B cell (primary cell): ENCODE measurements around the gene FRAT2. TPM values are rescaled to one million over a fixed set of nuclear protein-coding genes. Genes with fewer than 3 reads are reported as not detected.

Source experiments
- ATAC-seq: fragments of 200-7000 bp; cut with Tn5 transposase; one replicate; pipeline ENCODE4 v1.10.0; 2021; ENCODE audit warnings: low read depth, mild to moderate bottlenecking, moderate number of reproducible peaks, moderate library complexity
- CTCF ChIA-PET: fragments of 350-600 bp; sonication (Branson Sonifier 250); formaldehyde crosslinking; loops from one replicate; lab custom pipeline; 2021; ENCODE audit warnings: antibody characterized with exemption, inconsistent platforms; lab: Charles Lee
- POLR2A ChIA-PET: fragments of 350-600 bp; sonication (Branson Sonifier 250); formaldehyde crosslinking; loops from one replicate; lab custom pipeline; 2021; ENCODE audit warnings: antibody characterized with exemption; lab: Charles Lee
- DNase-seq: peaks from one replicate; pipeline ENCODE4 v3.0.0; 2013
- H2AFZ ChIP-seq: 2 replicates; pipeline ENCODE4 v1.6.1; 2012; ENCODE audit warnings: mild to moderate bottlenecking, low read depth, low read length; ENCODE audit not compliant: insufficient read depth, poor library complexity, severe bottlenecking
- H3K27ac ChIP-seq, 2 donors: 1 replicate in 1 of 2; 2 replicates in 1 of 2; pipeline ENCODE4 v1.5.1; 2012 to 2013; ENCODE audit warnings: low read length in 2 of 2, mild to moderate bottlenecking in 2 of 2, moderate library complexity in 1 of 2
- H3K27me3 ChIP-seq, 4 experiments: fragments of 200-600 bp in 1 of 4; sonication (generic) in 1 of 4; replicated peaks in 1 of 4; 1 replicate in 2 of 4; 2 replicates in 2 of 4; pipeline versions ENCODE4 v1.6.1 to v1.7.0; 2013 to 2016; ENCODE audit warnings: low read length in 3 of 4, mild to moderate bottlenecking in 2 of 4, mixed read lengths in 1 of 4, moderate library complexity in 1 of 4; ENCODE audit not compliant: insufficient read depth in 4 of 4, control insufficient read depth in 3 of 4; ENCODE audit errors: control extremely low read depth in 1 of 4
- H3K36me3 ChIP-seq, 2 experiments: replicated peaks in 1 of 2; 1 replicate in 1 of 2; 2 replicates in 1 of 2; pipeline versions ENCODE4 v1.6.1 to v1.7.1; 2013; ENCODE audit warnings: low read length in 1 of 2; ENCODE audit not compliant: insufficient read depth in 2 of 2, control insufficient read depth in 1 of 2; ENCODE audit errors: control extremely low read depth in 1 of 2, extremely low read depth in 1 of 2
- H3K4me1 ChIP-seq, 2 donors: fragments of 200-600 bp in 1 of 2; sonication (generic) in 1 of 2; 1 replicate in 1 of 2; 2 replicates in 1 of 2; pipeline versions ENCODE4 v1.5.1 to v1.6.1; 2013 to 2017; ENCODE audit warnings: low read length in 2 of 2; ENCODE audit not compliant: control insufficient read depth in 2 of 2, insufficient read depth in 2 of 2
- H3K4me2 ChIP-seq: replicated peaks from 2 replicates; pipeline ENCODE3; 2012; ENCODE audit warnings: mild to moderate bottlenecking, low read depth, low read length; ENCODE audit not compliant: poor library complexity, severe bottlenecking
- H3K4me3 ChIP-seq, 5 experiments: fragments of 200-600 bp in 1 of 5; sonication (generic) in 1 of 5; 1 replicate in 3 of 5; 2 replicates in 2 of 5; pipeline versions ENCODE4 v1.5.1 to v1.7.0; 2011 to 2016; ENCODE audit warnings: low read length in 4 of 5, mild to moderate bottlenecking in 4 of 5, low read depth in 2 of 5, control low read depth in 1 of 5, moderate library complexity in 1 of 5; ENCODE audit not compliant: insufficient read depth in 1 of 5; ENCODE audit errors: control extremely low read depth in 1 of 5, extremely low read depth in 1 of 5
- H3K79me2 ChIP-seq: fragments of 200-600 bp; sonication (generic); one replicate; pipeline ENCODE4 v1.6.0; 2016; ENCODE audit warnings: low read length; ENCODE audit not compliant: control insufficient read depth, insufficient read depth
- H3K9ac ChIP-seq: fragments of 200-600 bp; sonication (generic); 2 replicates; pipeline ENCODE4 v1.6.1; 2017; ENCODE audit warnings: mild to moderate bottlenecking, low read length, moderate library complexity
- H3K9me3 ChIP-seq, 3 donors: one replicate each; pipeline versions ENCODE4 v1.6.1 to v1.7.1; 2013; ENCODE audit warnings: low read length in 2 of 3; ENCODE audit not compliant: control insufficient read depth in 2 of 3, insufficient read depth in 1 of 3; ENCODE audit errors: control extremely low read depth in 1 of 3
- H4K20me1 ChIP-seq: 2 replicates; pipeline ENCODE4 v1.6.0; 2012; ENCODE audit warnings: mild to moderate bottlenecking, low read length; ENCODE audit not compliant: insufficient read depth, control insufficient read depth, poor library complexity, severe bottlenecking
- H3K27ac Mint-ChIP-seq: one replicate; pipeline ENCODE4 v1.8.0; 2021; ENCODE audit warnings: mixed read lengths
- H3K27me3 Mint-ChIP-seq: one replicate; pipeline ENCODE4 v1.8.0; 2021; ENCODE audit warnings: mixed read lengths
- H3K4me1 Mint-ChIP-seq: one replicate; pipeline ENCODE4 v1.8.0; 2021; ENCODE audit warnings: mixed read lengths
- H3K4me3 Mint-ChIP-seq: one replicate; pipeline ENCODE4 v1.8.0; 2021; ENCODE audit warnings: mixed read lengths
- H3K9me3 Mint-ChIP-seq: one replicate; pipeline ENCODE4 v1.8.0; 2022; ENCODE audit warnings: mixed read lengths; ENCODE audit not compliant: insufficient read depth
- EZH2 ChIP-seq: IDR thresholded peaks from 2 replicates; pipeline ENCODE4 v1.6.1; 2012; ENCODE audit warnings: borderline replicate concordance, low read depth, mild to moderate bottlenecking, moderate library complexity, low read length; ENCODE audit not compliant: insufficient read depth, poor library complexity, severe bottlenecking
- WGBS: methylation state at CpG from one replicate; pipeline ENCODE4 v1.1.5; 2013; ENCODE audit warnings: missing lambda C conversion rate; ENCODE audit not compliant: insufficient coverage; 5-methylcytosine and 5-hydroxymethylcytosine counted together
- intact Hi-C: fragments of 100-400 bp; cut with micrococcal nuclease; formaldehyde crosslinking; loops from one replicate; pipeline ENCODE4 v1.10.0; 2022
- polyA plus RNA-seq: library from polyadenylated mRNA; depleted of rRNA; stranded (reverse); fragments of >200 nt; gene quantifications from 2 replicates; pipeline ENCODE4 v1.2.3, GENCODE V29; 2012
- total RNA-seq, 2 donors: library from RNA; stranded (reverse); fragments of 120-200 nt in 1 of 2; gene quantifications; 1 replicate in 1 of 2; 2 replicates in 1 of 2; pipeline versions ENCODE4 v1.2.3 to v1.2.4, GENCODE V29; 2013 to 2022
- TF ChIP-seq, protein P1 (sequence below): fragments of 200-600 bp; IDR thresholded peaks from one replicate; pipeline ENCODE4 v1.8.0; 2022; ENCODE audit warnings: antibody characterized with exemption, mild to moderate bottlenecking

The FRAT2 gene
- total and polyA plus RNA-seq, 2 donors (not counting 1 experiment from before 2014, with no cell fraction given), result 4.9 to 30.2 TPM

DNA sequence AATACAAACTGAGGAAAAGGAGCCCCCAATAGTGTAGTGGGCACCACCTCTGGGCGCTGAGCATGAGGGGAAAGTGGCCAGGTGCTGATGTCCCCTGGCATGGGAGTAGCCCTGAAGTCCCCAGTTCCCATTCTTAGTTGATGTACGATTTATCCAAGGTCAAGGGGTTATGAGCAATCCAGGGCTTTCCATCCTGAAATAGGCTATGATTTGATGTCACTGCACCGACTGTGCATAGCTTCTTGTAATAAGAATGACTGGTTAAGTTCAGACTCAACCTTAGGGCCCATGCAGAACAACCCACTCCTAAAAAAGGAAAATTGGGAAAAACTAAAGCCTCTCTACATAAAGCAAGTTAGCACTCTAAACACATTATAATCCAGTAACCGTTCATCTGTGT is 11.0 kb downstream of the FRAT2 start:
- H3K36me3 ChIP-seq, result peaks cover 3 to 5% of the 10 kb centered on the region in 2 experiments
- ChIA-PET CTCF (interaction anchor here (0.7 kb wide), 1 partner anchor 175 kb away, joined by 3 read pairs; the partner anchor contains the start of gene UBTD1), POLR2A (no interaction called here)
- H3K27me3 Mint-ChIP-seq, result no peaks in the 10 kb centered on the region
- H3K4me1 Mint-ChIP-seq, result peaks cover 34% of the 10 kb centered on the region
- H3K9me3 ChIP-seq, result no peaks in the 10 kb centered on the region
- H3K27me3 ChIP-seq, result no peaks in the 10 kb centered on the region
- H3K4me2 ChIP-seq, result no peak overlapping the region
- peaks cover 36% of the 10 kb centered on the region for H4K20me1 ChIP-seq
- no peak overlapping the region for H2AFZ ChIP-seq
- no peak overlapping the region for H3K27ac ChIP-seq
- intact Hi-C loops, result no loop called here
- 100% methylated on average over 2 of the region's 4 CpGs for WGBS
- H3K4me3 Mint-ChIP-seq, result no peak overlapping the region
- ATAC-seq (no peak), DNase-seq (no peak)
- no peak overlapping the region for H3K9ac ChIP-seq
- H3K27ac Mint-ChIP-seq, result no peak overlapping the region
- TF ChIP-seq EZH2, result no peak
- TF ChIP-seq, protein P1, sequence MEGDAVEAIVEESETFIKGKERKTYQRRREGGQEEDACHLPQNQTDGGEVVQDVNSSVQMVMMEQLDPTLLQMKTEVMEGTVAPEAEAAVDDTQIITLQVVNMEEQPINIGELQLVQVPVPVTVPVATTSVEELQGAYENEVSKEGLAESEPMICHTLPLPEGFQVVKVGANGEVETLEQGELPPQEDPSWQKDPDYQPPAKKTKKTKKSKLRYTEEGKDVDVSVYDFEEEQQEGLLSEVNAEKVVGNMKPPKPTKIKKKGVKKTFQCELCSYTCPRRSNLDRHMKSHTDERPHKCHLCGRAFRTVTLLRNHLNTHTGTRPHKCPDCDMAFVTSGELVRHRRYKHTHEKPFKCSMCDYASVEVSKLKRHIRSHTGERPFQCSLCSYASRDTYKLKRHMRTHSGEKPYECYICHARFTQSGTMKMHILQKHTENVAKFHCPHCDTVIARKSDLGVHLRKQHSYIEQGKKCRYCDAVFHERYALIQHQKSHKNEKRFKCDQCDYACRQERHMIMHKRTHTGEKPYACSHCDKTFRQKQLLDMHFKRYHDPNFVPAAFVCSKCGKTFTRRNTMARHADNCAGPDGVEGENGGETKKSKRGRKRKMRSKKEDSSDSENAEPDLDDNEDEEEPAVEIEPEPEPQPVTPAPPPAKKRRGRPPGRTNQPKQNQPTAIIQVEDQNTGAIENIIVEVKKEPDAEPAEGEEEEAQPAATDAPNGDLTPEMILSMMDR, result no peak
- H3K4me1 ChIP-seq, result peaks cover 18 to 24% of the 10 kb centered on the region in 2 donors
- no peaks in the 10 kb centered on the region for H3K9me3 Mint-ChIP-seq
- H3K79me2 ChIP-seq, result peaks cover 48% of the 10 kb centered on the region
- no peak overlapping the region for H3K4me3 ChIP-seq

DNA sequence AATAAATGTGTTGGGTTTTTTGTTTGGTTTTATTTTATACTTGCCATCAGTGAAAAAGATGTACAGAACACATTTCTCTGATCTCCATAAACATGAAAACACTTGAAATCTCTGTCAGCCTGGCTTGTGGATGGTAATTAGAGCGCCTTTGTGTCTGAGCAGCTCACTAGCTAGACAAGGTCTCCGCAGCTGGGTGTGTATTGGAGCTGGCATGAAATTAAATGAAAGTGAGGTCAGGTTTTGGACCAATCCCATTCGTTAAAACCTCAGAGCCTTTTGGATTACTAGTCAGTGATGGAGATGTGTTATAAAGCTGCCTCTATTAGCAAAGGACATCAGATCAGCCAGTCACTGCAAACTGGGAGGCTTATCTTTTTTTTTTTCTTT is 12.7 kb downstream of the FRAT2 start:
- POLR2A ChIA-PET, result no interaction called here
- DNase-seq (no peak), ATAC-seq (no peak)
- no peaks in the 10 kb centered on the region for H3K9me3 Mint-ChIP-seq
- peaks cover 33% of the 10 kb centered on the region for H3K4me1 Mint-ChIP-seq
- peak overlapping the region; percentile 89 for H3K4me2 ChIP-seq
- peak overlapping the region; percentile 95 for H3K4me3 Mint-ChIP-seq
- H3K27ac ChIP-seq, result no peak overlapping the region
- no peak overlapping the region for H2AFZ ChIP-seq
- no peaks in the 10 kb centered on the region for H3K27me3 ChIP-seq
- 100% methylated on average over 1 of the region's 3 CpGs for WGBS
- H3K9ac ChIP-seq, result peak overlapping the region; percentile 97
- intact Hi-C loops, result no loop called here
- CTCF ChIA-PET, result interaction anchor here (0.9 to 1.8 kb wide), 5 partner anchors 11 to 86 kb away, joined by 3 to 6 read pairs (median 3); partner anchors contain the start of gene FRAT2
- H3K79me2 ChIP-seq, result peaks cover 47% of the 10 kb centered on the region
- H3K36me3 ChIP-seq, result no peaks in the 10 kb centered on the region
- H3K27ac Mint-ChIP-seq, result peak overlapping the region; percentile 72
- peak overlapping the region in 2 of 5 experiments; percentile 53 to 79 for H3K4me3 ChIP-seq
- peaks cover 18 to 28% of the 10 kb centered on the region in 2 donors for H3K4me1 ChIP-seq
- H4K20me1 ChIP-seq, result peaks cover 29% of the 10 kb centered on the region
- TF ChIP-seq EZH2, result no peak
- TF ChIP-seq, protein P1, result no peak
- no peaks in the 10 kb centered on the region for H3K9me3 ChIP-seq
- H3K27me3 Mint-ChIP-seq, result no peaks in the 10 kb centered on the region
